ENCODE results near the gene PKN2. TPM values are rescaled to one million over a fixed set of nuclear protein-coding genes. Genes with fewer than 3 reads are reported as not detected.

Gene PKN2
- polyA plus RNA-seq, 3 donors, result 6.9 to 23.0 (median 8.7) TPM

DNA sequence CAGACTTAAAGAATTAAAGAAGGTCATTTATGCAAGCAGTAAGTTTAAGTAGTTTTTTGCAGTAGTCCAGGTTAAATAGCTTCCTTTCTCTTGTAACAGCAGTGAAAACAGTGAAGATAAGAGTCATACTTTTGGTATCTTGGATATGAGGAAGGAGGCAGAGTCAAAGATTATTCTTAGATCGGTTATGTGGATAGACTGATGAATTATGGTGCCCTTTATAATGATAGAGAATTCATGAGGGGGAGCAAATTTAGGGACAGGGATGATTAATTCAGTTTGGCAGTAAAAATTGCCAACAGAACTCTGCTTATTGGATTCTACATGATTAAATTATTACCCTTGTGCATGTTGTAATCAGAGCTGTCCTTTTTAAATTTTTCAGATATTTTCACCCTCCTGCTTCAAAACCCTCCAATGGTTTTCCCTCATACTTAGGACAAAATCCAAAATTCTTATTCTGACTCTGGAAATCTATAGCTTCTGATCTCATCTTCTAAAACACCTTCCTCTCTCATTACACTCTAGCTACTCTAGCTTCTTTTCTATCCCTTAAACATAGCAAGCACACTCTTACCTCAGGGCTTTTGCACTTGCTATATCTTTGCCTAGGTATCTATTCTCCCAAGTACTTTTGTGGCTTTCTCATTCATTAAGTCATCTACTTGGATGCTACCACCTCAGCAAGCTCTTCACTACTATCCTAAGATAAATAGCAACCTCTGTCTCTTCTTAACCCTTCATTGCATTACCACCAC lies 79.8 kb downstream of the PKN2 start:
- TF ChIP-seq, protein P1, sequence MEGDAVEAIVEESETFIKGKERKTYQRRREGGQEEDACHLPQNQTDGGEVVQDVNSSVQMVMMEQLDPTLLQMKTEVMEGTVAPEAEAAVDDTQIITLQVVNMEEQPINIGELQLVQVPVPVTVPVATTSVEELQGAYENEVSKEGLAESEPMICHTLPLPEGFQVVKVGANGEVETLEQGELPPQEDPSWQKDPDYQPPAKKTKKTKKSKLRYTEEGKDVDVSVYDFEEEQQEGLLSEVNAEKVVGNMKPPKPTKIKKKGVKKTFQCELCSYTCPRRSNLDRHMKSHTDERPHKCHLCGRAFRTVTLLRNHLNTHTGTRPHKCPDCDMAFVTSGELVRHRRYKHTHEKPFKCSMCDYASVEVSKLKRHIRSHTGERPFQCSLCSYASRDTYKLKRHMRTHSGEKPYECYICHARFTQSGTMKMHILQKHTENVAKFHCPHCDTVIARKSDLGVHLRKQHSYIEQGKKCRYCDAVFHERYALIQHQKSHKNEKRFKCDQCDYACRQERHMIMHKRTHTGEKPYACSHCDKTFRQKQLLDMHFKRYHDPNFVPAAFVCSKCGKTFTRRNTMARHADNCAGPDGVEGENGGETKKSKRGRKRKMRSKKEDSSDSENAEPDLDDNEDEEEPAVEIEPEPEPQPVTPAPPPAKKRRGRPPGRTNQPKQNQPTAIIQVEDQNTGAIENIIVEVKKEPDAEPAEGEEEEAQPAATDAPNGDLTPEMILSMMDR (IDR thresholded peaks at IDR 0.05), result no peak
- Histone ChIP-seq H3K9ac (ENCODE audit: insufficient read depth, low read length, poor library complexity, severe bottlenecking) (no peak overlapping the region), H3K4me1 (ENCODE audit: control insufficient read depth in 1 of 2, insufficient read depth in 2 of 2, low read length in 2 of 2) (no peaks in the 10 kb centered on the region), H2AFZ (ENCODE audit: insufficient read depth, low read depth, low read length, poor library complexity, severe bottlenecking) (no peak overlapping the region), H3K9me3 (replicated peaks in 1 of 2; ENCODE audit: control insufficient read depth in 1 of 2, insufficient read depth in 1 of 2, low read length in 2 of 2) (no peaks in the 10 kb centered on the region), H3K4me2 (replicated peaks; ENCODE audit: extremely low read depth, low read length, poor library complexity, severe bottlenecking) (no peak overlapping the region), H3K4me3 (replicated peaks in 1 of 3; ENCODE audit: low read depth in 2 of 3, low read length in 3 of 3) (no peak overlapping the region), H4K20me1 (ENCODE audit: insufficient read depth, low read length) (peaks cover 56% of the 10 kb centered on the region), H3K27me3 (ENCODE audit: control insufficient read depth in 2 of 2, insufficient read depth in 2 of 2, low read length in 2 of 2) (no peaks in the 10 kb centered on the region), H3K36me3 (replicated peaks in 1 of 2; ENCODE audit: control insufficient read depth in 1 of 2, insufficient read depth in 2 of 2, low read length in 2 of 2) (peaks cover 29 to 71% of the 10 kb centered on the region in 2 donors), H3K27ac (ENCODE audit: low read depth in 1 of 2, low read length in 2 of 2) (no peak overlapping the region), H3K79me2 (ENCODE audit: insufficient read depth, low read length) (peaks cover 18% of the 10 kb centered on the region)
- WGBS (ENCODE audit: insufficient coverage), result 100% methylated on average over 1 of the region's 1 CpG
- Mint-ChIP-seq H3K27me3 (ENCODE audit: low read depth in 3 of 3) (no peaks in the 10 kb centered on the region), H3K4me3 (no peak overlapping the region), H3K9me3 (peaks cover 0 to 3% (median 0%) of the 10 kb centered on the region in 7 donors), H3K4me1 (no peaks in the 10 kb centered on the region), H3K36me3 (peaks cover 30 to 58% of the 10 kb centered on the region in 2 donors), H3K27ac (peak overlapping the region in 3 of 7 donors; percentile 2 to 43 (median 3))
- no peak for DNase-seq
- intact Hi-C loops (cut with micrococcal nuclease), result no loop called here

DNA sequence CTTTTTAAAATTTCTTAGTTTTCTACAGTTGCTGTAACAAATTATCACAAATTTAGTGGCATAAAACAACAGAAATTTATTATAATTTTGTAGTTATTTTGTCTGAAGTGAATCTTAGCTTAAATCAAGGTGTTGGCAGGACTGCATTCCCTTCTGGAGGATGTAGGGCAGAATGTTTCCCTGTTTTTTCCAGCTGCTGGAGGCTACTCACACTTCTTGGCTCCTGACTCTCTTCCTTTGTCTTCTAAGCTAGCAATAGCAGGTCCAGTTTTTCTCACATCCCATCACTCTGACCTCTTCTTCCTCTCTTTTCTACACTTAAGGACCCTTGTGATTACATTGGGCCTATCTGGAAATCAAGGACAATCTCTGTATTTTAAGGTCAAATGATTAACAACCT lies 84.1 kb downstream of the PKN2 start:
- peaks cover 18% of the 10 kb centered on the region for H3K79me2 ChIP-seq (ENCODE audit: insufficient read depth, low read length)
- intact Hi-C loops (cut with micrococcal nuclease), result no loop called here
- H3K4me2 ChIP-seq (replicated peaks; ENCODE audit: extremely low read depth, low read length, poor library complexity, severe bottlenecking), result no peak overlapping the region
- no peak for DNase-seq
- no peak overlapping the region for H3K9ac ChIP-seq (ENCODE audit: insufficient read depth, low read length, poor library complexity, severe bottlenecking)
- no peaks in the 10 kb centered on the region for H3K4me1 ChIP-seq (ENCODE audit: control insufficient read depth in 1 of 2, insufficient read depth in 2 of 2, low read length in 2 of 2)
- TF ChIP-seq, protein P1 (IDR thresholded peaks at IDR 0.05), result no peak
- Mint-ChIP-seq H3K4me3 (no peak overlapping the region), H3K27me3 (ENCODE audit: low read depth in 3 of 3) (no peaks in the 10 kb centered on the region), H3K36me3 (peaks cover 48 to 60% of the 10 kb centered on the region in 2 donors), H3K9me3 (peaks cover 0 to 1% (median 0%) of the 10 kb centered on the region in 7 donors), H3K4me1 (no peaks in the 10 kb centered on the region), H3K27ac (peak overlapping the region in 2 of 7 donors; percentile 33 to 43)
- no peak overlapping the region for H2AFZ ChIP-seq (ENCODE audit: insufficient read depth, low read depth, low read length, poor library complexity, severe bottlenecking)
- H3K27ac ChIP-seq (ENCODE audit: low read depth in 1 of 2, low read length in 2 of 2), result peak overlapping the region in 1 of 2 donors; percentile 28
- no peaks in the 10 kb centered on the region for H3K9me3 ChIP-seq (replicated peaks in 1 of 2; ENCODE audit: control insufficient read depth in 1 of 2, insufficient read depth in 1 of 2, low read length in 2 of 2)
- H4K20me1 ChIP-seq (ENCODE audit: insufficient read depth, low read length), result peaks cover 63% of the 10 kb centered on the region
- peaks cover 40 to 79% of the 10 kb centered on the region in 2 donors for H3K36me3 ChIP-seq (replicated peaks in 1 of 2; ENCODE audit: control insufficient read depth in 1 of 2, insufficient read depth in 2 of 2, low read length in 2 of 2)
- no peak overlapping the region for H3K4me3 ChIP-seq (replicated peaks in 1 of 3; ENCODE audit: low read depth in 2 of 3, low read length in 3 of 3)
- no peaks in the 10 kb centered on the region for H3K27me3 ChIP-seq (ENCODE audit: control insufficient read depth in 2 of 2, insufficient read depth in 2 of 2, low read length in 2 of 2)

Data from CD14-positive monocyte (primary cell).